ENCODE results near the gene CENPM. TPM values are rescaled to one million over a fixed set of nuclear protein-coding genes. Genes with fewer than 3 reads are reported as not detected.

The CENPM gene
- polyA plus RNA-seq, 1 of the 3 experiments (the other 2 are of a cell fraction), result 15.6 TPM

DNA sequence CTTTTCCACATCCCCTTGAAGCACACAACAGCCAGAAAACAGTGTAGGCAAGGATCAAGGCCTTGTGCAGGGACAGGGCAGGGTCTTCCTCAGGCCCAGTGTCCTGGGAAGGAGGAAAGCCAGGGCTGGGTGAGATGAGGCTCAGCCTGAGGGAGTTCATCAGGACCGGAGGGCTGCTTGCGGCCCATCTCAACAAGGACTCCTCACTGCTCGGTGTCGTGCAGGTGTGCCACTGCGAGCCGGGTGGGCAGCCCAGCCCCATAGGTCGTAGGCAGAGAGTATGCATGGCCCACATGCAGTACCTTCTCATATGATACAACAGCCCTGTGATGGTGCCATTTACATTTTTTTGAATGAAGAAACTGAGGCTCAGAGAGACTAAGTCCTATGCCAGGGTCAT lies 44.9 kb downstream of the CENPM start:
- H3K4me2 ChIP-seq, result no peak overlapping the region
- H4K20me1 ChIP-seq (ENCODE audit: insufficient read depth), result no peaks in the 10 kb centered on the region
- H3K4me1 ChIP-seq (ENCODE audit: control insufficient read depth in 1 of 2, insufficient read depth in 2 of 2, low read depth in 1 of 2, low read length in 1 of 2), result no peaks in the 10 kb centered on the region
- DNase-seq, result no peak
- H3K9ac ChIP-seq, result no peak overlapping the region
- H3K4me3 ChIP-seq (ENCODE audit: low read depth in 2 of 2, low read length in 1 of 2), result no peak overlapping the region
- ChIA-PET POLR2A (no interaction called here), CTCF (no interaction called here)
- TF ChIP-seq, protein P1, sequence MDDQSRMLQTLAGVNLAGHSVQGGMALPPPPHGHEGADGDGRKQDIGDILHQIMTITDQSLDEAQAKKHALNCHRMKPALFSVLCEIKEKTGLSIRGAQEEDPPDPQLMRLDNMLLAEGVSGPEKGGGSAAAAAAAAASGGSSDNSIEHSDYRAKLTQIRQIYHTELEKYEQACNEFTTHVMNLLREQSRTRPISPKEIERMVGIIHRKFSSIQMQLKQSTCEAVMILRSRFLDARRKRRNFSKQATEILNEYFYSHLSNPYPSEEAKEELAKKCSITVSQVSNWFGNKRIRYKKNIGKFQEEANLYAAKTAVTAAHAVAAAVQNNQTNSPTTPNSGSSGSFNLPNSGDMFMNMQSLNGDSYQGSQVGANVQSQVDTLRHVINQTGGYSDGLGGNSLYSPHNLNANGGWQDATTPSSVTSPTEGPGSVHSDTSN (IDR thresholded peaks at IDR 0.05), result no peak
- TF ChIP-seq FOSL2 (IDR thresholded peaks at IDR 0.05; ENCODE audit: borderline replicate concordance, low read depth) (no peak), USF1 (IDR thresholded peaks at IDR 0.05; ENCODE audit: borderline replicate concordance, low read depth) (no peak), TEAD4 (IDR thresholded peaks at IDR 0.05; ENCODE audit: borderline replicate concordance, insufficient read depth) (no peak), JUND (IDR thresholded peaks at IDR 0.05) (no peak), EZH2phosphoT487 (IDR thresholded peaks at IDR 0.05; ENCODE audit: borderline replicate concordance, low read depth) (no peak)
- H3F3A ChIP-seq (replicated peaks; ENCODE audit: insufficient read depth), result no peaks in the 10 kb centered on the region
- H2AFZ ChIP-seq (ENCODE audit: low read depth), result no peak overlapping the region
- H3K36me3 ChIP-seq (replicated peaks in 1 of 2; ENCODE audit: control insufficient read depth in 1 of 2, insufficient read depth in 2 of 2, low read length in 1 of 2), result peaks cover 0 to 6% of the 10 kb centered on the region in 2 experiments
- no CpG with 5 or more reads among the region's 7 CpGs for WGBS (ENCODE audit: low lambda C conversion rate)
- no peaks in the 10 kb centered on the region for H3K79me2 ChIP-seq (ENCODE audit: insufficient read depth)
- no peak overlapping the region for H3K27ac ChIP-seq (ENCODE audit: low read depth in 2 of 2, low read length in 1 of 2)
- H3K9me3 ChIP-seq, result no peaks in the 10 kb centered on the region
- H3K27me3 ChIP-seq (ENCODE audit: insufficient read depth), result no peaks in the 10 kb centered on the region
- no peaks in the 10 kb centered on the region for H3K9me2 ChIP-seq

DNA sequence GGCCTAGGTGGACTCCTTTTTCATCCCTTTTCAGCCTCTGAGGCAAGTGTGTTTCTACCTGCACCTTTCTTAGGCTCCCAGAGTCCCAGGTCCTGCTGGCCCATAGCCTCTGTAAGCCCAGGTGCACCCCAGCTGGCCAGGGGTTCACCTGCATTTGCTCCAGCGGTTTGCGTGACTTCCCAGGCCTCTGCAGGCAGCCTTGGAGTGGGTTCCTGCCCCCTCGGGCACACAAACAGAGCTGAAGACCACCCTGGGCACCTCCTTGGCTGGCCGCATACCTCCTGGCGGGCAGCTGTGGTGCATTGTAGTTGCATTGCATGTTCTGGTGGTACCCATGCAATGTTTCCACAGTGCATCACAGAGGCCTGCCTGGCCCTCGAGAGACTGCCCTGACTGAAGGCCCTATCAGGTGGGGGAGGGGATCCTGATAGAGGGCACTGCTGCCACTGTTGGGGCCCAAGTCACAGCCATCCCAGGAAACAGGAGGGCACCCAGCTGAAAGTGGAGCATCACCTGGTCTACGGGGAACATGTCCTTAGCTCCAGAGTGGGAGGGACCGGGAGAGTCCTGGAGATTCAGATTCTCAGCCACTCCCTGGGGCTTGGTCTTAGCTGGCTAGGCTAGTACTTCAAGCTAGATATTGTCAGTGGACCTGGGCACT lies 46.2 kb downstream of the CENPM start:
- WGBS (ENCODE audit: low lambda C conversion rate), result 100% methylated on average over 5 of the region's 8 CpGs
- Histone ChIP-seq H3K27me3 (ENCODE audit: insufficient read depth) (no peaks in the 10 kb centered on the region), H3K9me2 (no peaks in the 10 kb centered on the region), H3K9ac (no peak overlapping the region), H3K36me3 (replicated peaks in 1 of 2; ENCODE audit: control insufficient read depth in 1 of 2, insufficient read depth in 2 of 2, low read length in 1 of 2) (peaks cover 0 to 6% of the 10 kb centered on the region in 2 experiments), H3K4me2 (no peak overlapping the region), H3F3A (replicated peaks; ENCODE audit: insufficient read depth) (no peaks in the 10 kb centered on the region), H3K27ac (ENCODE audit: low read depth in 2 of 2, low read length in 1 of 2) (no peak overlapping the region), H4K20me1 (ENCODE audit: insufficient read depth) (no peaks in the 10 kb centered on the region), H3K9me3 (no peaks in the 10 kb centered on the region), H3K79me2 (ENCODE audit: insufficient read depth) (no peaks in the 10 kb centered on the region), H2AFZ (ENCODE audit: low read depth) (no peak overlapping the region), H3K4me1 (ENCODE audit: control insufficient read depth in 1 of 2, insufficient read depth in 2 of 2, low read depth in 1 of 2, low read length in 1 of 2) (no peaks in the 10 kb centered on the region), H3K4me3 (ENCODE audit: low read depth in 2 of 2, low read length in 1 of 2) (no peak overlapping the region)
- no peak for DNase-seq
- CTCF ChIA-PET, result no interaction called here
- TF ChIP-seq FOSL2 (IDR thresholded peaks at IDR 0.05; ENCODE audit: borderline replicate concordance, low read depth), result no peak
- TF ChIP-seq NRF1 (IDR thresholded peaks at IDR 0.05; ENCODE audit: low read depth, low read length), result no peak
- no peak for TF ChIP-seq RFX5 (IDR thresholded peaks at IDR 0.05; ENCODE audit: low read length)
- TF ChIP-seq, protein P2, sequence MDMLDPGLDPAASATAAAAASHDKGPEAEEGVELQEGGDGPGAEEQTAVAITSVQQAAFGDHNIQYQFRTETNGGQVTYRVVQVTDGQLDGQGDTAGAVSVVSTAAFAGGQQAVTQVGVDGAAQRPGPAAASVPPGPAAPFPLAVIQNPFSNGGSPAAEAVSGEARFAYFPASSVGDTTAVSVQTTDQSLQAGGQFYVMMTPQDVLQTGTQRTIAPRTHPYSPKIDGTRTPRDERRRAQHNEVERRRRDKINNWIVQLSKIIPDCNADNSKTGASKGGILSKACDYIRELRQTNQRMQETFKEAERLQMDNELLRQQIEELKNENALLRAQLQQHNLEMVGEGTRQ (IDR thresholded peaks at IDR 0.05; ENCODE audit: borderline replicate concordance, low read depth, low read length), result no peak
- TF ChIP-seq FOXM1 (IDR thresholded peaks at IDR 0.05; ENCODE audit: low read depth), result no peak
- no peak for TF ChIP-seq TAF1 (IDR thresholded peaks at IDR 0.05; ENCODE audit: borderline replicate concordance, low read depth, low read length)
- no peak for TF ChIP-seq GABPA (IDR thresholded peaks at IDR 0.05; ENCODE audit: low read depth)
- TF ChIP-seq MEF2A (IDR thresholded peaks at IDR 0.05; ENCODE audit: borderline replicate concordance, low read depth), result no peak
- TF ChIP-seq MAX (IDR thresholded peaks at IDR 0.05; ENCODE audit: low read depth), result no peak
- TF ChIP-seq YY1 (IDR thresholded peaks at IDR 0.05; ENCODE audit: low read depth), result no peak
- TF ChIP-seq RXRA (IDR thresholded peaks at IDR 0.05; ENCODE audit: borderline replicate concordance, low read depth), result no peak
- no peak for TF ChIP-seq MXI1 (IDR thresholded peaks at IDR 0.05; ENCODE audit: low read depth, low read length)
- TF ChIP-seq RAD21 (IDR thresholded peaks at IDR 0.05; ENCODE audit: low read length), result no peak
- TF ChIP-seq, protein P3, sequence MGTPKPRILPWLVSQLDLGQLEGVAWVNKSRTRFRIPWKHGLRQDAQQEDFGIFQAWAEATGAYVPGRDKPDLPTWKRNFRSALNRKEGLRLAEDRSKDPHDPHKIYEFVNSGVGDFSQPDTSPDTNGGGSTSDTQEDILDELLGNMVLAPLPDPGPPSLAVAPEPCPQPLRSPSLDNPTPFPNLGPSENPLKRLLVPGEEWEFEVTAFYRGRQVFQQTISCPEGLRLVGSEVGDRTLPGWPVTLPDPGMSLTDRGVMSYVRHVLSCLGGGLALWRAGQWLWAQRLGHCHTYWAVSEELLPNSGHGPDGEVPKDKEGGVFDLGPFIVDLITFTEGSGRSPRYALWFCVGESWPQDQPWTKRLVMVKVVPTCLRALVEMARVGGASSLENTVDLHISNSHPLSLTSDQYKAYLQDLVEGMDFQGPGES (IDR thresholded peaks at IDR 0.05; ENCODE audit: low read depth, low read length), result no peak
- no peak for TF ChIP-seq EZH2phosphoT487 (IDR thresholded peaks at IDR 0.05; ENCODE audit: borderline replicate concordance, low read depth)
- POLR2A ChIA-PET, result no interaction called here
